ENCODE data around the gene AQP7. TPM values are rescaled to one million over a fixed set of nuclear protein-coding genes. Genes with fewer than 3 reads are reported as not detected.

Gene AQP7
- total and polyA plus RNA-seq, 4 donors: 4.8 to 22.3 (median 14.5) TPM

- Histone ChIP-seq H3K9ac (ENCODE audit: low read depth in 1 of 2, low read length in 2 of 2) (no peak overlapping the region), H3K4me3 (ENCODE audit: low read depth in 1 of 3, low read length in 3 of 3) (no peak overlapping the region), H3K27ac (ENCODE audit: low read depth in 1 of 2, low read length in 2 of 2) (no peak overlapping the region), H3K9me3 (ENCODE audit: control insufficient read depth in 4 of 4, low read length in 3 of 4) (no peaks in the 10 kb centered on the region), H3K4me1 (ENCODE audit: control insufficient read depth in 4 of 4, insufficient read depth in 4 of 4, low read length in 3 of 4) (no peaks in the 10 kb centered on the region), H3K27me3 (ENCODE audit: control insufficient read depth in 4 of 4, insufficient read depth in 4 of 4, low read length in 3 of 4) (no peaks in the 10 kb centered on the region), H3K36me3 (ENCODE audit: control insufficient read depth in 4 of 4, insufficient read depth in 3 of 4, low read depth in 1 of 4, low read length in 3 of 4) (peaks cover 0 to under 1% (median 0%) of the 10 kb centered on the region in 4 donors)
- WGBS: 89% methylated on average over 14 of the region's 14 CpGs
- TF ChIP-seq EGR1 (IDR thresholded peaks at IDR 0.05; ENCODE audit: low read depth in 2 of 2): no peak
- DNase-seq (ENCODE audit: low spot score): no peak
Measured at GRCh38 chr9:33379666-33380389, 22.5 kb downstream of the AQP7 start.

GRCh38 chr9:33378121-33378795 lies 24.1 kb downstream of the AQP7 start:
- TF ChIP-seq HNF4G (IDR thresholded peaks at IDR 0.05): no peak
- TF ChIP-seq YY1 (IDR thresholded peaks at IDR 0.05): no peak
- no peak for TF ChIP-seq CTCF (IDR thresholded peaks at IDR 0.05; ENCODE audit: low read depth, low read length, missing input control)
- TF ChIP-seq MAX (IDR thresholded peaks at IDR 0.05): no peak
- no peak for TF ChIP-seq JUND (IDR thresholded peaks at IDR 0.05)
- TF ChIP-seq FOXA2 (IDR thresholded peaks at IDR 0.05): no peak
- no peak for TF ChIP-seq FOXA1 (IDR thresholded peaks at IDR 0.05)
- no peak for TF ChIP-seq EGR1 (IDR thresholded peaks at IDR 0.05; ENCODE audit: low read depth in 2 of 2)
- TF ChIP-seq HNF4A (conservative IDR thresholded peaks at IDR 0.05): no peak
- TF ChIP-seq RAD21 (IDR thresholded peaks at IDR 0.05): no peak
- TF ChIP-seq ATF3 (IDR thresholded peaks at IDR 0.05): no peak
- no peak for TF ChIP-seq SP1 (IDR thresholded peaks at IDR 0.05)
- H3K9me3 ChIP-seq (ENCODE audit: control insufficient read depth in 4 of 4, low read length in 3 of 4): no peaks in the 10 kb centered on the region
- no peak overlapping the region for H3K9ac ChIP-seq (ENCODE audit: low read depth in 1 of 2, low read length in 2 of 2)
- no peaks in the 10 kb centered on the region for H3K4me1 ChIP-seq (ENCODE audit: control insufficient read depth in 4 of 4, insufficient read depth in 4 of 4, low read length in 3 of 4)
- H3K36me3 ChIP-seq (ENCODE audit: control insufficient read depth in 4 of 4, insufficient read depth in 3 of 4, low read depth in 1 of 4, low read length in 3 of 4): peaks cover 0 to 4% (median 0%) of the 10 kb centered on the region in 4 donors
- no peaks in the 10 kb centered on the region for H3K27me3 ChIP-seq (ENCODE audit: control insufficient read depth in 4 of 4, insufficient read depth in 4 of 4, low read length in 3 of 4)
- no peak for DNase-seq (ENCODE audit: low spot score)
- H3K27ac ChIP-seq (ENCODE audit: low read depth in 1 of 2, low read length in 2 of 2): no peak overlapping the region
- no peak overlapping the region for H3K4me3 ChIP-seq (ENCODE audit: low read depth in 1 of 3, low read length in 3 of 3)
- 82% methylated on average over 9 of the region's 9 CpGs for WGBS

GRCh38 chr9:33377089-33377715 lies 25.2 kb downstream of the AQP7 start:
- no peak for DNase-seq (ENCODE audit: low spot score)
- peaks cover 0 to 7% (median 0%) of the 10 kb centered on the region in 4 donors for H3K36me3 ChIP-seq (ENCODE audit: control insufficient read depth in 4 of 4, insufficient read depth in 3 of 4, low read depth in 1 of 4, low read length in 3 of 4)
- H3K27me3 ChIP-seq (ENCODE audit: control insufficient read depth in 4 of 4, insufficient read depth in 4 of 4, low read length in 3 of 4): no peaks in the 10 kb centered on the region
- 95% methylated on average over 12 of the region's 12 CpGs for WGBS
- no peaks in the 10 kb centered on the region for H3K9me3 ChIP-seq (ENCODE audit: control insufficient read depth in 4 of 4, low read length in 3 of 4)
- H3K4me1 ChIP-seq (ENCODE audit: control insufficient read depth in 4 of 4, insufficient read depth in 4 of 4, low read length in 3 of 4): no peaks in the 10 kb centered on the region
- H3K9ac ChIP-seq (ENCODE audit: low read depth in 1 of 2, low read length in 2 of 2): no peak overlapping the region
- H3K4me3 ChIP-seq (ENCODE audit: low read depth in 1 of 3, low read length in 3 of 3): no peak overlapping the region
- TF ChIP-seq MAX (IDR thresholded peaks at IDR 0.05) (no peak), EGR1 (IDR thresholded peaks at IDR 0.05; ENCODE audit: low read depth in 2 of 2) (no peak), HNF4A (conservative IDR thresholded peaks at IDR 0.05) (no peak), YY1 (IDR thresholded peaks at IDR 0.05) (no peak), RAD21 (IDR thresholded peaks at IDR 0.05) (no peak)
- H3K27ac ChIP-seq (ENCODE audit: low read depth in 1 of 2, low read length in 2 of 2): no peak overlapping the region

Measured in liver (tissue), 9 donors.